Bronchial epithelial cell (primary cell): ENCODE data around the gene ZNF135. TPM values are rescaled to one million over a fixed set of nuclear protein-coding genes. Genes with fewer than 3 reads are reported as not detected.

Source experiments
- DNase-seq: peaks from one replicate; pipeline ENCODE4 v3.0.0-alpha.2; 2010; ENCODE audit warnings: low read depth
- FAIRE-seq: peaks from 2 replicates; lab custom pipeline; 2011; peaks lifted over from hg19 to GRCh38; lab: Jason Lieb, UNC
- H3K27me3 ChIP-seq: 2 replicates; pipeline ENCODE4 v1.5.1; 2011; ENCODE audit warnings: low read length; ENCODE audit not compliant: control insufficient read depth, insufficient read depth
- H3K36me3 ChIP-seq: 2 replicates; pipeline ENCODE4 v1.5.1; 2011; ENCODE audit warnings: low read length; ENCODE audit not compliant: control insufficient read depth, insufficient read depth
- H3K4me3 ChIP-seq: 2 replicates; pipeline ENCODE4 v1.5.1; 2011; ENCODE audit warnings: mild to moderate bottlenecking, low read depth, low read length, control low read depth
- total RNA-seq: library from RNA; depleted of rRNA; stranded (reverse); fragments of >200 nt; gene quantifications from 2 replicates; pipeline ENCODE4 v1.2.1, GENCODE V29; 2014
- TF ChIP-seq, protein P1 (sequence below): IDR thresholded peaks from 2 replicates; pipeline ENCODE4 v1.5.1; 2011; ENCODE audit warnings: mild to moderate bottlenecking, moderate library complexity, low read length, control low read depth, inconsistent platforms; ENCODE audit not compliant: insufficient read depth, severe bottlenecking

Gene ZNF135
- total RNA-seq, 1 donor from 2014 or later: 1.6 TPM

DNA sequence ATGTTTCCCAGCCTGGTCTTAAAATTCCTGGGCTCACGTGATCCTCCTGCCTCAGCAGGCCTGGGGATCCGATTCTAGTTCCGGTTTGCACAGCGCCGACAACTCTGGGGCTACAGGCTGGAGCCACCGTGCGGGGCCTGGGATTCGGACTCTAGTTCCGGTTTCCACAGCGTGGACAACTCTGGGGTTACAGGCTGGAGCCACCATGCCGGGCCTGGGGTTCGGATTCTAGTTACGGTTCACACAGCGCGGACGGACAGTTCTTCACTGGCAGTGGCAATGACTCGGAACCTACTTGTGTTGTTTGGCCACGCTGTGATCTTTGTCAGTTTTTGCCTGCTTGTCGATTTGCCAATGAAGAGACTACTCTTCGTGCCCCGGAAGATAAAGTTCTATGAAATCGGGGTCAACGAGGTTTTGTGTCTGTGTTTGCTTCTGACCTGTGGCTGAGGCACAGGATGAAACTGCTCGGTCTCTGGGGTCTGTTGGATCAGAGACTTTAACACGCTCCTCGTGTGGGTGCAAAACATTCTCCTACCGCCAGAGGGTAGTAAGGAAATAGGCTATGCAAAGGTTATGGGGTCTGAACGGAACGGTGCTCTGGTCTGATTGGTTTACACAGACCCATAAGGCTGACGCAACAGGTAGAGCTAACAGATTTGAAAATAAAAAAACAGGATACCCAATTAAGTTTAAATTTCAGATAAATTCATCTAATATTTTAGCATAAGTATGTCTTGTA is 37.4 kb upstream of the ZNF135 start:
- FAIRE-seq (no peak), DNase-seq (peak; percentile 29)

DNA sequence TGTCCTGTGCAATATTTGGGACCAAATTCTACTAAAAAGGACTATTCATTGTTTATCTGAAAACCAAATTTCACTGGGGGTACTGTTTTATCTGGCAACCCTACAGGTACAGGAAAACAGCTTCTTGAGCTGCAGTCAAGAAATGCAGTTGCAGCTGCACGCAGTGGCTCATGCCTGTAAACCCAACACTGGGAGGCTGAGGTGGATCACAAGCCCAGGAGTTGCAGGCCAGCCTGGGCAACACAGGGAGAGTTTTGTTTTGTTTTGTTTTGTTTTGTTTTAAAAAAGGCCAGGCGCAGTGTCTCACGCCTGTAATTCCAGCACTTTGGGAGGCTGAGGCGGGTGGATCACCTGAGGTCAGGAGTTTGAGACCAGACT is 36.8 kb upstream of the ZNF135 start:
- Histone ChIP-seq H3K27me3 (no peaks in the 10 kb centered on the region), H3K4me3 (no peak overlapping the region), H3K36me3 (no peaks in the 10 kb centered on the region)
- FAIRE-seq: no peak
- no peak for DNase-seq
- TF ChIP-seq, protein P1, sequence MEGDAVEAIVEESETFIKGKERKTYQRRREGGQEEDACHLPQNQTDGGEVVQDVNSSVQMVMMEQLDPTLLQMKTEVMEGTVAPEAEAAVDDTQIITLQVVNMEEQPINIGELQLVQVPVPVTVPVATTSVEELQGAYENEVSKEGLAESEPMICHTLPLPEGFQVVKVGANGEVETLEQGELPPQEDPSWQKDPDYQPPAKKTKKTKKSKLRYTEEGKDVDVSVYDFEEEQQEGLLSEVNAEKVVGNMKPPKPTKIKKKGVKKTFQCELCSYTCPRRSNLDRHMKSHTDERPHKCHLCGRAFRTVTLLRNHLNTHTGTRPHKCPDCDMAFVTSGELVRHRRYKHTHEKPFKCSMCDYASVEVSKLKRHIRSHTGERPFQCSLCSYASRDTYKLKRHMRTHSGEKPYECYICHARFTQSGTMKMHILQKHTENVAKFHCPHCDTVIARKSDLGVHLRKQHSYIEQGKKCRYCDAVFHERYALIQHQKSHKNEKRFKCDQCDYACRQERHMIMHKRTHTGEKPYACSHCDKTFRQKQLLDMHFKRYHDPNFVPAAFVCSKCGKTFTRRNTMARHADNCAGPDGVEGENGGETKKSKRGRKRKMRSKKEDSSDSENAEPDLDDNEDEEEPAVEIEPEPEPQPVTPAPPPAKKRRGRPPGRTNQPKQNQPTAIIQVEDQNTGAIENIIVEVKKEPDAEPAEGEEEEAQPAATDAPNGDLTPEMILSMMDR: no peak

More for the DNA sequence above, 37.4 kb upstream of the ZNF135 start:
- TF ChIP-seq, protein P1: peak; percentile 19
- no peaks in the 10 kb centered on the region for H3K27me3 ChIP-seq
- no peaks in the 10 kb centered on the region for H3K36me3 ChIP-seq
- no peak overlapping the region for H3K4me3 ChIP-seq

DNA sequence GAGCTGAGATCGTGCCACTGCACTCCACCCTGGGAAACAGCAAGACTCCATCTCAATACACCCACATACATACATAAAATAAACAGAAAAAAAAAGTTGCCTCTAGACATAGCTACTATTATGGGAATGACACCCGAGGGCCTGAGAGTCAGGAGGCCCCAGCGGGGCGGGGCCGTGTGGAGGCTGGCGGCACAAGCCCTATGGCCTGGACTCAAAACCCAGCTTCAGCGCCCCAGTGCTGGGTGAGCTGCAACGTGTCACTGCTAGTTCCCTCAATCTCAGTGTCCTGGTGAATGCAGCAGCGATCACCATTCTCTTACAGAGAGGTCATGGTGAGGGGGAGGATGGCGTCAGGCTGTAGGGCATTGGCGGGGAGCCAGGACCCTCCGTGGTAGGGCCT is 34.4 kb upstream of the ZNF135 start:
- Histone ChIP-seq H3K36me3 (no peaks in the 10 kb centered on the region), H3K27me3 (no peaks in the 10 kb centered on the region), H3K4me3 (no peak overlapping the region)
- TF ChIP-seq, protein P1: no peak
- no peak for FAIRE-seq
- DNase-seq: no peak

DNA sequence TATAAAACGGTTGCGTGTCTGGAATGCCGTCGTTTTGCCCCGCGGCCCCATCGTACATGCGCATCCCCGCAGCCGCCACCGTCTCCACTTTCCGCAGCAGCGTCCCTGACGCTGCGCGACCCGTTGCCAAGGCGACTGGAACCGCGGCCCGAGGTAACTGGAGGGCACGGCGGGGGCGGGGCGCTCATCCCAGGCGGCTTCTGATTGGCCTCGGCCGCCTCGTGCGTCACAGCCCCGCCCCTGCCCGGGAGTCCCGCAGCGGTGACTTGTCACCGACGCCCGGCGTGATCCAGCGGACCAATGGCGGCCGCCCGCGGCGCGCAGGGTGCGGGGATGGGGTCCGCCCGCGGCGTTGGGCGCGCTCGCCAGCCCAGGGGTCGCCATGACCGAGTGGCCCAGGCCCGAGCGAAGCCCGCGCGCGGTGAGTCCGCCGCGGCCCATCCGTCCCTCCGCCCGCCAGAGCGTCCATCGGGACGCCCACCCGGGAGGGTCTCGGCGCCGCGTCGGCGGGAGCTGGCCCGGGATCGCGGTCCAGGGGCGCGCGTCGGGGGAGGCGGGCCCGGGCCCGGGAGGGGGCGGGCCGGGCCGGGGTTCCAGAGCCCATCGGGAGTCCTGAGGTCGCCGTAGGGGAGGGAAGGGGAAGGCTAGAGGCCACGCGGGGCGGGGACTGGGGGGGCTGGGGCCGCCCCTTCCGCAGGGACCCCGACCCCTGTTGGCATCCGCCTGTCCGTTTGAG is 25.2 kb upstream of the ZNF135 start, which contains the start of gene ZSCAN1:
Gene ZSCAN1, plus strand, starts transcription at position 285 of the 736 bp plus-strand sequence. CDS start 3,812 bp downstream, outside the sequence.
- FAIRE-seq: no peak
- H3K36me3 ChIP-seq: no peaks in the 10 kb centered on the region

DNA sequence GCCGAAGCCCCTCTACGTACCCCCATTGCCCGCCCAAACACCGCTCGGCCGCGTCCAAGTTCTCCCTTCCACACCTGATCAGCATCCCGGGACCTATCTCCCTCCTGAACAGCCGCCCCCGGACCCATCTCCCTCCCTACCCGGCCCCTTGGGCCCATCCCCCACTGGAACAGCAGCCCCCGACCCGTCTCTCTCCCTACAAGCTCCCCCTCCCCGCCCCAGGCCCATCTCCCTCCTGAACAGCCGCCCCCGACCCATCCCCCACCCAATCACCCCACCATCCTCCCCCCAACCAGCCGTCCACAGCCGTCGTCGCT is 24.6 kb upstream of the ZNF135 start:
- no peaks in the 10 kb centered on the region for H3K36me3 ChIP-seq
- no peaks in the 10 kb centered on the region for H3K27me3 ChIP-seq

More for the DNA sequence above, 25.2 kb upstream of the ZNF135 start, which contains the start of gene ZSCAN1:
- DNase-seq: peak; percentile 22
- Histone ChIP-seq H3K4me3 (peak within 1 kb of the TSS; percentile 18), H3K27me3 (no peaks in the 10 kb centered on the region)
- TF ChIP-seq, protein P1: no peak

More for the DNA sequence above, 24.6 kb upstream of the ZNF135 start:
- H3K4me3 ChIP-seq: peak overlapping the region; percentile 18
- FAIRE-seq (no peak), DNase-seq (no peak)
- TF ChIP-seq, protein P1: no peak
